HUES48 (cell line): ENCODE data around the gene JAZF1.

Experiments
- H3K27ac ChIP-seq: one replicate; pipeline ENCODE4 v1.7.0; 2013; ENCODE audit warnings: low read depth, low read length, inconsistent platforms
- H3K27me3 ChIP-seq: 2 replicates; pipeline ENCODE4 v1.6.1; 2013; ENCODE audit warnings: mild to moderate bottlenecking, low read length; ENCODE audit not compliant: control insufficient read depth, insufficient read depth
- H3K36me3 ChIP-seq: 2 replicates; pipeline ENCODE4 v1.6.1; 2013; ENCODE audit warnings: low read length; ENCODE audit not compliant: control insufficient read depth, insufficient read depth
- H3K4me1 ChIP-seq: 2 replicates; pipeline ENCODE4 v1.6.1; 2013; ENCODE audit warnings: mild to moderate bottlenecking, low read length; ENCODE audit not compliant: control insufficient read depth, insufficient read depth
- H3K4me3 ChIP-seq: 2 replicates; pipeline ENCODE4 v1.5.1; 2013; ENCODE audit warnings: mild to moderate bottlenecking, low read depth, low read length
- H3K9ac ChIP-seq: 2 replicates; pipeline ENCODE4 v1.6.1; 2013; ENCODE audit warnings: mild to moderate bottlenecking, low read depth, low read length, moderate library complexity
- H3K9me3 ChIP-seq: 2 replicates; pipeline ENCODE4 v1.6.1; 2013; ENCODE audit warnings: low read length; ENCODE audit not compliant: control insufficient read depth, insufficient read depth

JAZF1 gene

GRCh38 chr7:27967639-27968038 lies 213.0 kb downstream of the JAZF1 start:
- no peaks in the 10 kb centered on the region for H3K27me3 ChIP-seq
- no peak overlapping the region for H3K27ac ChIP-seq
- no peaks in the 10 kb centered on the region for H3K9me3 ChIP-seq
- no peak overlapping the region for H3K4me3 ChIP-seq
- H3K9ac ChIP-seq, result no peak overlapping the region
- no peaks in the 10 kb centered on the region for H3K4me1 ChIP-seq
- no peaks in the 10 kb centered on the region for H3K36me3 ChIP-seq

GRCh38 chr7:27966219-27966780 lies 214.3 kb downstream of the JAZF1 start:
- no peak overlapping the region for H3K4me3 ChIP-seq
- H3K4me1 ChIP-seq, result no peaks in the 10 kb centered on the region
- H3K27ac ChIP-seq, result no peak overlapping the region
- no peaks in the 10 kb centered on the region for H3K27me3 ChIP-seq
- H3K9ac ChIP-seq, result no peak overlapping the region
- no peaks in the 10 kb centered on the region for H3K9me3 ChIP-seq
- H3K36me3 ChIP-seq, result no peaks in the 10 kb centered on the region

GRCh38 chr7:27965650-27966049 lies 214.9 kb downstream of the JAZF1 start:
- no peak overlapping the region for H3K4me3 ChIP-seq
- no peaks in the 10 kb centered on the region for H3K9me3 ChIP-seq
- no peak overlapping the region for H3K27ac ChIP-seq
- H3K27me3 ChIP-seq, result no peaks in the 10 kb centered on the region
- no peak overlapping the region for H3K9ac ChIP-seq
- H3K4me1 ChIP-seq, result no peaks in the 10 kb centered on the region
- H3K36me3 ChIP-seq, result no peaks in the 10 kb centered on the region

GRCh38 chr7:27964820-27965219 lies 215.8 kb downstream of the JAZF1 start:
- no peaks in the 10 kb centered on the region for H3K36me3 ChIP-seq
- H3K27ac ChIP-seq, result no peak overlapping the region

GRCh38 chr7:27963056-27963455 lies 217.5 kb downstream of the JAZF1 start:
- Histone ChIP-seq H3K36me3 (no peaks in the 10 kb centered on the region), H3K4me3 (no peak overlapping the region), H3K27me3 (no peaks in the 10 kb centered on the region), H3K27ac (no peak overlapping the region), H3K4me1 (no peaks in the 10 kb centered on the region), H3K9me3 (no peaks in the 10 kb centered on the region), H3K9ac (no peak overlapping the region)

More at GRCh38 chr7:27964820-27965219, 215.8 kb downstream of the JAZF1 start:
- H3K4me1 ChIP-seq, result no peaks in the 10 kb centered on the region
- no peaks in the 10 kb centered on the region for H3K9me3 ChIP-seq
- no peaks in the 10 kb centered on the region for H3K27me3 ChIP-seq
- H3K4me3 ChIP-seq, result no peak overlapping the region
- H3K9ac ChIP-seq, result no peak overlapping the region

GRCh38 chr7:27962273-27962672 lies 218.3 kb downstream of the JAZF1 start:
- Histone ChIP-seq H3K4me3 (no peak overlapping the region), H3K27me3 (no peaks in the 10 kb centered on the region), H3K9me3 (no peaks in the 10 kb centered on the region), H3K9ac (no peak overlapping the region), H3K27ac (no peak overlapping the region), H3K4me1 (no peaks in the 10 kb centered on the region), H3K36me3 (no peaks in the 10 kb centered on the region)

GRCh38 chr7:27961255-27961654 lies 219.3 kb downstream of the JAZF1 start:
- Histone ChIP-seq H3K27me3 (no peaks in the 10 kb centered on the region), H3K36me3 (no peaks in the 10 kb centered on the region), H3K27ac (no peak overlapping the region), H3K4me1 (no peaks in the 10 kb centered on the region), H3K4me3 (no peak overlapping the region), H3K9me3 (no peaks in the 10 kb centered on the region), H3K9ac (no peak overlapping the region)

GRCh38 chr7:27960415-27960814 lies 220.2 kb downstream of the JAZF1 start:
- Histone ChIP-seq H3K9me3 (no peaks in the 10 kb centered on the region), H3K4me3 (no peak overlapping the region), H3K9ac (no peak overlapping the region), H3K4me1 (no peaks in the 10 kb centered on the region), H3K27ac (no peak overlapping the region), H3K27me3 (no peaks in the 10 kb centered on the region), H3K36me3 (no peaks in the 10 kb centered on the region)

GRCh38 chr7:27958933-27959548 lies 221.6 kb downstream of the JAZF1 start:
- H3K27me3 ChIP-seq, result no peaks in the 10 kb centered on the region
- H3K36me3 ChIP-seq, result no peaks in the 10 kb centered on the region
- no peak overlapping the region for H3K4me3 ChIP-seq
- no peaks in the 10 kb centered on the region for H3K9me3 ChIP-seq
- H3K9ac ChIP-seq, result no peak overlapping the region
- no peaks in the 10 kb centered on the region for H3K4me1 ChIP-seq
- no peak overlapping the region for H3K27ac ChIP-seq

- H3K9me3 ChIP-seq, result no peaks in the 10 kb centered on the region
- H3K27me3 ChIP-seq, result no peaks in the 10 kb centered on the region
- H3K9ac ChIP-seq, result no peak overlapping the region
- H3K4me1 ChIP-seq, result no peaks in the 10 kb centered on the region
- H3K4me3 ChIP-seq, result no peak overlapping the region
- H3K27ac ChIP-seq, result no peak overlapping the region
- H3K36me3 ChIP-seq, result no peaks in the 10 kb centered on the region
Observed at GRCh38 chr7:27955596-27955995, 225.0 kb downstream of the JAZF1 start.

GRCh38 chr7:27955011-27955410 lies 225.6 kb downstream of the JAZF1 start:
- H3K9ac ChIP-seq, result no peak overlapping the region
- H3K36me3 ChIP-seq, result no peaks in the 10 kb centered on the region
- H3K4me3 ChIP-seq, result no peak overlapping the region
- no peaks in the 10 kb centered on the region for H3K27me3 ChIP-seq
- H3K4me1 ChIP-seq, result no peaks in the 10 kb centered on the region
- H3K27ac ChIP-seq, result no peak overlapping the region
- no peaks in the 10 kb centered on the region for H3K9me3 ChIP-seq
